H9 (cell line): Measurements from ENCODE around the gene ZNF521. TPM values are rescaled to one million over a fixed set of nuclear protein-coding genes. Genes with fewer than 3 reads are reported as not detected.

Experiments used
- DNase-seq: peaks from one replicate; pipeline ENCODE4 v3.0.0-alpha.2; 2017
- H2AFZ ChIP-seq: one replicate; pipeline ENCODE4 v1.6.1; 2013; ENCODE audit warnings: mild to moderate bottlenecking, low read length, control low read depth, moderate library complexity
- H2AK5ac ChIP-seq: 2 replicates; pipeline ENCODE4 v1.6.1; 2013; ENCODE audit warnings: low read length, control low read depth, mixed read lengths; ENCODE audit not compliant: insufficient read length
- H2BK120ac ChIP-seq: one replicate; pipeline ENCODE4 v1.6.1; 2013; ENCODE audit warnings: low read depth, mild to moderate bottlenecking, low read length, control low read depth, inconsistent platforms; ENCODE audit not compliant: poor library complexity, severe bottlenecking
- H2BK12ac ChIP-seq: 2 replicates; pipeline ENCODE4 v1.6.1; 2013; ENCODE audit warnings: low read length, control low read depth, mixed read lengths, low read depth; ENCODE audit not compliant: insufficient read length
- H2BK15ac ChIP-seq: 2 replicates; pipeline ENCODE4 v1.6.1; 2013; ENCODE audit warnings: low read depth, low read length, control low read depth
- H2BK20ac ChIP-seq: one replicate; pipeline ENCODE4 v1.6.1; 2013; ENCODE audit warnings: low read depth, mild to moderate bottlenecking, low read length, control low read depth, inconsistent platforms; ENCODE audit not compliant: poor library complexity, severe bottlenecking
- H2BK5ac ChIP-seq: 2 replicates; pipeline ENCODE4 v1.6.1; 2013; ENCODE audit warnings: low read length, control low read depth, mixed read lengths; ENCODE audit not compliant: insufficient read length
- H3K14ac ChIP-seq: 2 replicates; pipeline ENCODE4 v1.6.1; 2013; ENCODE audit warnings: low read length, control low read depth; ENCODE audit not compliant: insufficient read depth
- H3K18ac ChIP-seq: 2 replicates; pipeline ENCODE4 v1.6.1; 2013; ENCODE audit warnings: low read depth, mild to moderate bottlenecking, mixed read lengths, low read length, control low read depth; ENCODE audit not compliant: insufficient read length
- H3K23ac ChIP-seq: 2 replicates; pipeline ENCODE4 v1.6.1; 2013; ENCODE audit warnings: low read length, control low read depth, mixed read lengths, low read depth; ENCODE audit not compliant: insufficient read length
- H3K23me2 ChIP-seq: 2 replicates; pipeline ENCODE4 v1.6.1; 2013; ENCODE audit warnings: low read depth, mild to moderate bottlenecking, mixed read lengths, low read length, control low read depth; ENCODE audit not compliant: insufficient read length, poor library complexity, severe bottlenecking
- H3K27ac ChIP-seq: 2 replicates; pipeline ENCODE4 v1.5.1; 2013; ENCODE audit warnings: low read length, control low read depth, mixed read lengths, low read depth; ENCODE audit not compliant: insufficient read length
- H3K27me3 ChIP-seq: 2 replicates; pipeline ENCODE4 v1.6.1; 2013; ENCODE audit warnings: low read length, control low read depth, inconsistent platforms; ENCODE audit not compliant: insufficient read depth
- H3K4ac ChIP-seq: 2 replicates; pipeline ENCODE4 v1.6.1; 2013; ENCODE audit warnings: low read depth, mild to moderate bottlenecking, control low read depth, inconsistent platforms, low read length, moderate library complexity
- H3K4me1 ChIP-seq: 2 replicates; pipeline ENCODE4 v1.6.1; 2013; ENCODE audit warnings: low read length, control low read depth, inconsistent platforms; ENCODE audit not compliant: insufficient read depth
- H3K4me2 ChIP-seq: 2 replicates; pipeline ENCODE4 v1.6.1; 2013; ENCODE audit warnings: low read length, control low read depth, mixed read lengths; ENCODE audit not compliant: insufficient read length, insufficient read depth
- H3K56ac ChIP-seq: 2 replicates; pipeline ENCODE4 v1.6.1; 2013; ENCODE audit warnings: low read depth, mild to moderate bottlenecking, mixed read lengths, low read length, control low read depth; ENCODE audit not compliant: insufficient read length
- H3K79me1 ChIP-seq: 2 replicates; pipeline ENCODE4 v1.6.1; 2013; ENCODE audit warnings: low read depth, mild to moderate bottlenecking, moderate library complexity, low read length, control low read depth, inconsistent platforms; ENCODE audit not compliant: insufficient read depth, poor library complexity, severe bottlenecking
- H3K79me2 ChIP-seq: 2 replicates; pipeline ENCODE4 v1.6.1; 2013; ENCODE audit warnings: low read length, control low read depth, inconsistent platforms; ENCODE audit not compliant: insufficient read depth
- H3K9ac ChIP-seq: 2 replicates; pipeline ENCODE4 v1.6.1; 2013; ENCODE audit warnings: low read length, control low read depth, mixed read lengths; ENCODE audit not compliant: insufficient read length; ENCODE audit errors: extremely low read depth
- H3K9me3 ChIP-seq: one replicate; pipeline ENCODE4 v1.6.1; 2013; ENCODE audit warnings: low read depth, low read length, inconsistent platforms; ENCODE audit not compliant: control insufficient read depth
- H3T11ph ChIP-seq: one replicate; pipeline ENCODE4 v1.6.1; 2013; ENCODE audit warnings: mild to moderate bottlenecking, low read length, control low read depth, inconsistent platforms
- H4K20me1 ChIP-seq: one replicate; pipeline ENCODE4 v1.6.1; 2013; ENCODE audit not compliant: control insufficient read depth, insufficient read length, insufficient read depth
- H4K5ac ChIP-seq: 2 replicates; pipeline ENCODE4 v1.6.1; 2013; ENCODE audit warnings: low read depth, mild to moderate bottlenecking, mixed read lengths, low read length, control low read depth; ENCODE audit not compliant: insufficient read length
- H4K8ac ChIP-seq: replicated peaks from 2 replicates; pipeline ENCODE4 v1.6.1; 2013; ENCODE audit warnings: low read length, control low read depth, mixed read lengths, low read depth; ENCODE audit not compliant: insufficient read length
- H4K91ac ChIP-seq: 2 replicates; pipeline ENCODE4 v1.6.1; 2013; ENCODE audit warnings: low read depth, mild to moderate bottlenecking, moderate library complexity, mixed read lengths, low read length, control low read depth; ENCODE audit not compliant: insufficient read length
- H3K27ac Mint-ChIP-seq, 3 experiments: 2 replicates in 2 of 3; 3 replicates in 1 of 3; pipeline ENCODE4 v1.8.0; 2020 to 2021; ENCODE audit warnings: mixed read lengths in 3 of 3, mild to moderate bottlenecking in 1 of 3, moderate library complexity in 1 of 3
- H3K27me3 Mint-ChIP-seq: 2 replicates; pipeline ENCODE4 v1.8.0; 2021; ENCODE audit warnings: low read depth, mild to moderate bottlenecking, moderate library complexity, mixed read lengths
- H3K36me3 Mint-ChIP-seq, 3 experiments: 2 replicates in 2 of 3; 3 replicates in 1 of 3; pipeline ENCODE4 v1.8.0; 2020 to 2021; ENCODE audit warnings: low read depth in 3 of 3, mixed read lengths in 3 of 3; ENCODE audit not compliant: insufficient read depth in 1 of 3
- H3K4me1 Mint-ChIP-seq, 2 experiments: 2 replicates each; pipeline ENCODE4 v1.8.0; 2020; ENCODE audit warnings: mixed read lengths in 2 of 2
- H3K4me3 Mint-ChIP-seq, 2 experiments: 2 replicates in 1 of 2; 3 replicates in 1 of 2; pipeline ENCODE4 v1.8.0; 2020 to 2021; ENCODE audit warnings: mild to moderate bottlenecking in 2 of 2, mixed read lengths in 2 of 2, moderate library complexity in 1 of 2
- H3K9me3 Mint-ChIP-seq, 2 experiments: 2 replicates in 1 of 2; 3 replicates in 1 of 2; pipeline ENCODE4 v1.8.0; 2020; ENCODE audit warnings: mild to moderate bottlenecking in 2 of 2, mixed read lengths in 2 of 2, moderate library complexity in 1 of 2
- CTCF ChIP-seq: fragments of 200-600 bp; sonication (generic); conservative IDR thresholded peaks from 3 replicates; pipeline ENCODE4 v1.8.0; 2021; ENCODE audit warnings: antibody characterized with exemption, mild to moderate bottlenecking
- WGBS: extraction: QIAGEN DNeasy Blood & Tissue Kit; methylation state at CpG from one replicate; pipeline ENCODE4 v1.1.7; 2013; ENCODE audit warnings: missing lambda C conversion rate, low lambda C conversion rate, mixed read lengths; ENCODE audit not compliant: insufficient read length; ENCODE audit errors: extremely low coverage; 5-methylcytosine and 5-hydroxymethylcytosine counted together
- total RNA-seq: library from RNA; stranded (reverse); gene quantifications from 2 replicates; pipeline ENCODE4 v1.2.1, GENCODE V29; 2021

The ZNF521 gene
- total RNA-seq, 1 experiment from 2014 or later = 3.3 TPM

GRCh38 chr18:25167612-25168410 lies 184.2 kb downstream of the ZNF521 start:
- H2BK15ac ChIP-seq = no peak overlapping the region
- Mint-ChIP-seq H3K27ac (peak overlapping the region; percentile 3 to 52 (median 21); a peak in 1 of 7 replicates), H3K36me3 (no peaks in the 10 kb centered on the region), H3K9me3 (no peaks in the 10 kb centered on the region), H3K27me3 (no peaks in the 10 kb centered on the region; the same call in 1 of the 2 replicates), H3K4me1 (peaks cover 6 to 16% of the 10 kb centered on the region in 2 experiments), H3K4me3 (peak overlapping the region in 1 of 2 experiments; percentile 49; a peak in 2 of 5 replicates)
- H3K79me2 ChIP-seq = no peaks in the 10 kb centered on the region
- no peak overlapping the region for H3K9ac ChIP-seq
- no peak overlapping the region for H3K14ac ChIP-seq
- H2BK5ac ChIP-seq = no peak overlapping the region
- no peak overlapping the region for H3K18ac ChIP-seq
- no peaks in the 10 kb centered on the region for H4K20me1 ChIP-seq
- H4K91ac ChIP-seq = no peak overlapping the region
- H2BK120ac ChIP-seq = no peak overlapping the region
- H3K27ac ChIP-seq = no peak overlapping the region
- H3T11ph ChIP-seq = no peak overlapping the region
- no CpG with 5 or more reads among the region's 11 CpGs for WGBS
- H3K4me2 ChIP-seq = no peak overlapping the region
- H2BK12ac ChIP-seq = no peak overlapping the region
- H3K4ac ChIP-seq = no peak overlapping the region
- DNase-seq = peak; percentile 36
- no peaks in the 10 kb centered on the region for H3K27me3 ChIP-seq
- no peak overlapping the region for H2AFZ ChIP-seq
- no peak overlapping the region for H3K23ac ChIP-seq
- no peak overlapping the region for H2AK5ac ChIP-seq
- H3K23me2 ChIP-seq = no peaks in the 10 kb centered on the region
- H4K8ac ChIP-seq = no peak overlapping the region
- no peak for TF ChIP-seq CTCF
- no peaks in the 10 kb centered on the region for H3K79me1 ChIP-seq
- no peak overlapping the region for H4K5ac ChIP-seq
- H3K4me1 ChIP-seq = no peaks in the 10 kb centered on the region
- no peak overlapping the region for H2BK20ac ChIP-seq
- H3K9me3 ChIP-seq = no peaks in the 10 kb centered on the region
- H3K56ac ChIP-seq = no peak overlapping the region
